Fibroblast of lung (primary cell): Measurements from ENCODE around the gene LMBRD1. TPM values are rescaled to one million over a fixed set of nuclear protein-coding genes. Genes with fewer than 3 reads are reported as not detected.

ENCODE experiments used
- DNase-seq, 2 donors: peaks; one replicate each; pipeline versions ENCODE4 v3.0.0 to v3.0.0-alpha.2; 2010; ENCODE audit warnings: low read depth in 2 of 2
- H2AFZ ChIP-seq: 2 replicates; pipeline ENCODE4 v1.5.1; 2012; ENCODE audit warnings: low read length, control low read depth, inconsistent platforms
- H3K27ac ChIP-seq: 2 replicates; pipeline ENCODE4 v1.5.1; 2011; ENCODE audit warnings: low read length, control low read depth; ENCODE audit not compliant: insufficient read depth
- H3K27me3 ChIP-seq: 2 replicates; pipeline ENCODE4 v1.5.1; 2011; ENCODE audit warnings: mild to moderate bottlenecking, low read length; ENCODE audit not compliant: control insufficient read depth, insufficient read depth
- H3K36me3 ChIP-seq: 2 replicates; pipeline ENCODE4 v1.5.1; 2011; ENCODE audit warnings: low read length; ENCODE audit not compliant: control insufficient read depth, insufficient read depth
- H3K4me1 ChIP-seq: 2 replicates; pipeline ENCODE4 v1.5.1; 2011; ENCODE audit warnings: low read length; ENCODE audit not compliant: control insufficient read depth, insufficient read depth; ENCODE audit errors: extremely low read depth
- H3K4me2 ChIP-seq: 2 replicates; pipeline ENCODE4 v1.5.1; 2011; ENCODE audit warnings: low read length, control low read depth; ENCODE audit not compliant: insufficient read depth; ENCODE audit errors: extremely low read depth
- H3K4me3 ChIP-seq, 4 experiments: fragments of 200-600 bp in 1 of 4; sonication (generic) in 1 of 4; replicated peaks in 1 of 4; 2 replicates each; pipeline ENCODE4 v1.5.1; 2011 to 2016; ENCODE audit warnings: low read length in 4 of 4, low read depth in 3 of 4, mild to moderate bottlenecking in 3 of 4, control low read depth in 2 of 4, inconsistent platforms in 1 of 4, mixed read lengths in 1 of 4; ENCODE audit not compliant: insufficient read depth in 1 of 4; ENCODE audit errors: control extremely low read depth in 1 of 4
- H3K79me2 ChIP-seq: 2 replicates; pipeline ENCODE4 v1.5.1; 2012; ENCODE audit warnings: mild to moderate bottlenecking, low read length, inconsistent platforms; ENCODE audit not compliant: control insufficient read depth, insufficient read depth
- H3K9ac ChIP-seq: 2 replicates; pipeline ENCODE4 v1.5.1; 2011; ENCODE audit warnings: mild to moderate bottlenecking, low read length, control low read depth; ENCODE audit not compliant: insufficient read depth
- H3K9me3 ChIP-seq: 2 replicates; pipeline ENCODE4 v1.5.1; 2012; ENCODE audit warnings: low read depth, low read length; ENCODE audit not compliant: control insufficient read depth, insufficient read depth
- H4K20me1 ChIP-seq: 2 replicates; pipeline ENCODE4 v1.5.1; 2011; ENCODE audit warnings: low read length; ENCODE audit not compliant: control insufficient read depth, insufficient read depth; ENCODE audit errors: extremely low read depth
- EZH2 ChIP-seq: IDR thresholded peaks from 2 replicates; pipeline ENCODE4 v1.5.1; 2012; ENCODE audit warnings: low read length, control low read depth, mild to moderate bottlenecking; ENCODE audit errors: missing control alignments
- polyA plus RNA-seq, 2 donors: library from polyadenylated mRNA; depleted of rRNA in 1 of 2; stranded (reverse) in 1 of 2; unstranded in 1 of 2; fragments of >200 nt; gene quantifications; 2 replicates each; pipeline ENCODE4 v1.2.1, GENCODE V29; 2011 to 2012; ENCODE audit warnings: missing spikeins in 1 of 2
- total RNA-seq: library from RNA; depleted of rRNA; stranded (reverse); fragments of >200 nt; gene quantifications from 2 replicates; pipeline ENCODE4 v1.2.1, GENCODE V29; 2014
- TF ChIP-seq, protein P1 (sequence below), 2 donors: IDR thresholded peaks in 1 of 2; conservative IDR thresholded peaks in 1 of 2; 1 replicate in 1 of 2; 2 replicates in 1 of 2; pipeline ENCODE4 v1.5.1; 2011 to 2012; ENCODE audit warnings: low read length in 2 of 2, control low read depth in 1 of 2, inconsistent platforms in 1 of 2, low read depth in 1 of 2, mild to moderate bottlenecking in 1 of 2

The LMBRD1 gene
- total and polyA plus RNA-seq, 2 donors (not counting 1 experiment from before 2014, with no cell fraction given): 30.7 to 46.5 TPM

DNA sequence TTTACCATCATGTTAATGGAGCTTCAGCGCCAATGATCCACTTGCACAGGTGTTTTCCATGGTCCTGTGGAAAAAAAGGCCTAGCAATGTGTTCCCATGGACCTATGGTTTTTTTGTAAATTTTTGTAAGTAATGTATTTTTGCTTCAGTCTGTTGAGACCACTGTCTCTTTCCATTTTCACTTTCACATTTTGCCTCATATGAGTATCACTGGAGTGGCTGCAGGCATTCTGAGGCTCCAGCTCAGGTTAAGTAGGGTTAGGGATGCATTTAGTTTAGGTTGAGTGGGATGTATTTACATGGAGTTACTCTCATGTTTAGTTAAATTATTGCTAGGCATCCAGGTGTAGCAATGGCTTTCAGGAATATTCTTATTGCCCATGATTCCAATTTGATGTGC lies 19.2 kb upstream of the LMBRD1 start:
- Histone ChIP-seq H3K4me2 (no peak overlapping the region), H3K4me1 (no peaks in the 10 kb centered on the region), H2AFZ (no peak overlapping the region), H3K27ac (no peak overlapping the region), H3K36me3 (no peaks in the 10 kb centered on the region), H3K9me3 (no peaks in the 10 kb centered on the region), H3K4me3 (no peak overlapping the region), H4K20me1 (no peaks in the 10 kb centered on the region), H3K27me3 (no peaks in the 10 kb centered on the region), H3K79me2 (no peaks in the 10 kb centered on the region), H3K9ac (no peak overlapping the region)
- TF ChIP-seq, protein P1, sequence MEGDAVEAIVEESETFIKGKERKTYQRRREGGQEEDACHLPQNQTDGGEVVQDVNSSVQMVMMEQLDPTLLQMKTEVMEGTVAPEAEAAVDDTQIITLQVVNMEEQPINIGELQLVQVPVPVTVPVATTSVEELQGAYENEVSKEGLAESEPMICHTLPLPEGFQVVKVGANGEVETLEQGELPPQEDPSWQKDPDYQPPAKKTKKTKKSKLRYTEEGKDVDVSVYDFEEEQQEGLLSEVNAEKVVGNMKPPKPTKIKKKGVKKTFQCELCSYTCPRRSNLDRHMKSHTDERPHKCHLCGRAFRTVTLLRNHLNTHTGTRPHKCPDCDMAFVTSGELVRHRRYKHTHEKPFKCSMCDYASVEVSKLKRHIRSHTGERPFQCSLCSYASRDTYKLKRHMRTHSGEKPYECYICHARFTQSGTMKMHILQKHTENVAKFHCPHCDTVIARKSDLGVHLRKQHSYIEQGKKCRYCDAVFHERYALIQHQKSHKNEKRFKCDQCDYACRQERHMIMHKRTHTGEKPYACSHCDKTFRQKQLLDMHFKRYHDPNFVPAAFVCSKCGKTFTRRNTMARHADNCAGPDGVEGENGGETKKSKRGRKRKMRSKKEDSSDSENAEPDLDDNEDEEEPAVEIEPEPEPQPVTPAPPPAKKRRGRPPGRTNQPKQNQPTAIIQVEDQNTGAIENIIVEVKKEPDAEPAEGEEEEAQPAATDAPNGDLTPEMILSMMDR (conservative IDR thresholded peaks at IDR 0.05 in 1 of 2, IDR thresholded peaks at IDR 0.05 in 1 of 2; ENCODE audit: low read depth in 1 of 2, low read length in 2 of 2): no peak
- no peak for TF ChIP-seq EZH2
- DNase-seq: no peak

DNA sequence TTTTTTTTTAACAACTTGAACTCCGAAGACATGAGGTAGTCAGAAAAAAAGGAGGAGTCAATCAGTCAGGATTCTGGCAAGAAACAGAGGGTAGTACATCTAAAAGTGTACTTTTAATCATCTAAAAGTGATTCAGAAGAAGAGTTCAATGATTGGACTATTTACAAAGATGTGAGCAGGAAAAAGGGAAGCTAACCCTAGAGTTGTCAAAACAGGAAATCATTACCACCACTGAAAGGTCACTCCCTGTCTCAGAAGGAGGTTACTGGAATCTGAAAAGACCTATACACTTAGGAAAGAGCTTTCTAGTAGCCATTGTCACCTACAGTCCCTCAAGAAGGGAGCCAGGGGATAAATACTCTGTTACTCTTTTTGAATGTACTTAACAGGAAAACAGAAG lies 16.7 kb upstream of the LMBRD1 start:
- Histone ChIP-seq H3K9ac (no peak overlapping the region), H3K4me1 (no peaks in the 10 kb centered on the region), H3K27me3 (no peaks in the 10 kb centered on the region), H3K9me3 (no peaks in the 10 kb centered on the region), H3K27ac (no peak overlapping the region), H3K4me3 (no peak overlapping the region), H3K79me2 (no peaks in the 10 kb centered on the region), H2AFZ (no peak overlapping the region), H3K36me3 (no peaks in the 10 kb centered on the region), H4K20me1 (no peaks in the 10 kb centered on the region), H3K4me2 (no peak overlapping the region)
- TF ChIP-seq EZH2: no peak
- TF ChIP-seq, protein P1 (conservative IDR thresholded peaks at IDR 0.05 in 1 of 2, IDR thresholded peaks at IDR 0.05 in 1 of 2; ENCODE audit: low read depth in 1 of 2, low read length in 2 of 2): no peak
- no peak for DNase-seq

DNA sequence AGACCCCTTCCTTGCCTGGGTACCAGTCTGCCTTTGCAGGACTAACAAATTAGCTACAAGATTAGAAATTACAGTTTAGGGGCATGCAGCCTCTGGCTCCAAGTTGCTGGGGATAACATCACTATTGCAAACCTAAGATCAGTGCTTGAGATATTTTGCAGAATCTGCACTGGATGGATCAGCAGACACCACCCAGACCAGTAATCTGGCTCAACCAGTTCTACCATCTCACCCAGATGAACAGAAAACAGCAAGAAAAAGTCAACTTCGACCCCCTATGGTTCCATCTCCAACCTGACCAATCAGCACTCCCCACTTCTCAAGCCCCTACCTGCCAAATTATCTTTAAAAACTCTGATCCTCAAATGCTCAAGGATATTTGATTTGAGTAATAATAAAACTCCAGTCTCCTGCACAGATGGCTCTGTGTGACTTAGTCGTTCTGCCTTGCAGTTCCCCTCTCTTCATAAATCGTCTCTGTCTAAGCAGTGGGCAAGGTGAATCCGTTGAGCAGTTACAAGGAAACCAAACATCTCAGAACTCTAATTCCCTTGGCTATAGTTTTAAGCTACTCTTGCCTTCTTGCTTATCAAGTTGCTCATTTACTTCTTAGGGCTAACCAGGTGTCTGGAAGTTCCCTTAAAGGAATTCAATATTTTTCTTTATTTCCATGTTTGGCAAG lies 16.1 kb upstream of the LMBRD1 start:
- Histone ChIP-seq H3K27me3 (no peaks in the 10 kb centered on the region), H2AFZ (no peak overlapping the region), H3K36me3 (no peaks in the 10 kb centered on the region), H3K4me2 (no peak overlapping the region), H4K20me1 (no peaks in the 10 kb centered on the region), H3K27ac (no peak overlapping the region), H3K79me2 (no peaks in the 10 kb centered on the region), H3K4me3 (no peak overlapping the region), H3K4me1 (no peaks in the 10 kb centered on the region), H3K9me3 (no peaks in the 10 kb centered on the region), H3K9ac (no peak overlapping the region)
- no peak for TF ChIP-seq EZH2
- TF ChIP-seq, protein P1 (conservative IDR thresholded peaks at IDR 0.05 in 1 of 2, IDR thresholded peaks at IDR 0.05 in 1 of 2; ENCODE audit: low read depth in 1 of 2, low read length in 2 of 2): no peak
- no peak for DNase-seq
